Measurements from ENCODE around the gene PNPT1. TPM values are rescaled to one million over a fixed set of nuclear protein-coding genes. Genes with fewer than 3 reads are reported as not detected.

Gene PNPT1
- total and polyA plus RNA-seq, 2 donors (not counting 3 experiments of a cell fraction or from before 2014, with no cell fraction given): 6.6 to 32.4 TPM

DNA sequence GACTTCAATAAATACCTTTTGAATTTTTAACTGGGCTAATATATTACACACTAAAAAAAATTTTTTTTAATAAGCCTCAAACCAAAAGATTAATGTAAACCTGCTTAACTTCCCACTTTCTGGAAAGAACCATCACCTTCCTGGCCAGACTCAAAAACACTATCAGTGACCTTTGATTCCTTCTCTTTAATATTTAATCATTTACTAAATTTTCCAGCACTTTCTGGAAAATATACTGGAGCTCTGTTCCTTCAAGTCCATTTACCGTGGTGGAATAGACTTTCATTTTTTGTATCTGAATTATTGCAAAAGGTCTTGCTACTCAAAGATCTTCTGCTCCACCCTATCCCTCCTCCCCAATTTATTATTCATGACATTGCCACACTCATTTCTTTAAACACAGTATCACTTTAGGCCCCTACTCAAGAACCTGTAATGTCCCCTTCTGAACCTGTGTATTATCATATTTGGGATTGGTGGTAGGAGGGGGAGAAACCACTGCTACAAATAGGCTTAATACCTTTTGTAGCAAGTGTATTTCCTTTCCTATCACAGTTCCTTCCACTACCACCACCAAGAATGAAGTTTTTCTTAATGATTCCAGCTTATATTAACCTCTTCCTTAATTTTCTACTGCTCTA lies 83.6 kb downstream of the PNPT1 start:
- peaks cover 62% of the 10 kb centered on the region for H3K79me2 ChIP-seq (ENCODE audit: control insufficient read depth, insufficient read depth, low read length)

DNA sequence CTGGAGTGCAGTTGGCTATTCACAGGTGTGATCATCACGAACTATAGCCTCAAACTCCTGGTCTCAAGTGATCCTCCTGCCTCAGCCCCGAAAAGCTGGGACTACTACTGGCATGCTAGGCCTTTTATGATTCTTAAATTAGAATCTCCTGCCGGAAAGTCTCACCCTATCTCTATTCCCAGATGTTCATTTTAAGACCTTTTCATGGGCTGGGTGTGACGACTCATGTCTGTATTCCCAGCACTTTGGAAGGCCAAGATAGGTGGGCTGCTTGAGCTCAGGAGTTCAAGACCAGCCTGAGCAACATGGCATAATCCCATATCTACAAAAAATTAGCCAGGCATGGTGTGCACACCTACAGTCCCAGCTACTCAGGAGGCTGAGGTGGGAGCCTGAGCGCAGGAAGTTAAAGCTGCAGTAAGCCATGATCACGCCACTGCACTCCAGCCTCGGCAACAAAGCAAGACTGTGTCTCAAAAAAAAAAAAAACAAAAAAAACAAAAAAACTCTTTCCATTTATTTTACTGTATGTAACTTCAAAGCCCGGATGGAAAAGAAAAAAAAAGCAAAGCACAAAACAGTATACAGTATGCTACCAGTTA lies 84.3 kb downstream of the PNPT1 start:
- no peak for DNase-seq (ENCODE audit: low read depth, low spot score)
- peaks cover 0 to 4% of the 10 kb centered on the region in 2 experiments for H3K36me3 ChIP-seq (ENCODE audit: control insufficient read depth in 2 of 2, extremely low read depth in 1 of 2, insufficient read depth in 2 of 2, low read length in 2 of 2)
- H3K79me2 ChIP-seq (ENCODE audit: control insufficient read depth, insufficient read depth, low read length): peaks cover 62% of the 10 kb centered on the region
- intact Hi-C loops (cut with micrococcal nuclease): no loop called here
- H3K9me1 ChIP-seq (replicated peaks; ENCODE audit: control insufficient read depth, extremely low read depth, insufficient read depth, low read length): no peaks in the 10 kb centered on the region
- BruUV-seq (replicated peaks): no TSS peak
- dilution Hi-C loops (cut with MboI; ENCODE audit: extremely low pct_ligation_motif_present, low sequenced_read_pairs): no loop called here
- CTCF ChIA-PET: no interaction called here
- TF ChIP-seq POLR2AphosphoS5 (IDR thresholded peaks at IDR 0.05; ENCODE audit: insufficient read depth, low read depth, low read length) (no peak), GATA2 (IDR thresholded peaks at IDR 0.05; ENCODE audit: insufficient read depth, insufficient read length, low read depth, low read length) (no peak), MYC (IDR thresholded peaks at IDR 0.05; ENCODE audit: low read depth, low read length) (no peak), EZH2 (IDR thresholded peaks at IDR 0.05; ENCODE audit: borderline replicate concordance, low read depth, low read length, severe bottlenecking) (no peak), FOS (IDR thresholded peaks at IDR 0.05; ENCODE audit: borderline replicate concordance, insufficient read depth, low read length) (no peak), JUN (IDR thresholded peaks at IDR 0.05; ENCODE audit: borderline replicate concordance, insufficient read depth, insufficient read length, low read depth) (no peak), POLR2A (IDR thresholded peaks at IDR 0.05; ENCODE audit: low read depth, low read length) (no peak)
- TF ChIP-seq, protein P1, sequence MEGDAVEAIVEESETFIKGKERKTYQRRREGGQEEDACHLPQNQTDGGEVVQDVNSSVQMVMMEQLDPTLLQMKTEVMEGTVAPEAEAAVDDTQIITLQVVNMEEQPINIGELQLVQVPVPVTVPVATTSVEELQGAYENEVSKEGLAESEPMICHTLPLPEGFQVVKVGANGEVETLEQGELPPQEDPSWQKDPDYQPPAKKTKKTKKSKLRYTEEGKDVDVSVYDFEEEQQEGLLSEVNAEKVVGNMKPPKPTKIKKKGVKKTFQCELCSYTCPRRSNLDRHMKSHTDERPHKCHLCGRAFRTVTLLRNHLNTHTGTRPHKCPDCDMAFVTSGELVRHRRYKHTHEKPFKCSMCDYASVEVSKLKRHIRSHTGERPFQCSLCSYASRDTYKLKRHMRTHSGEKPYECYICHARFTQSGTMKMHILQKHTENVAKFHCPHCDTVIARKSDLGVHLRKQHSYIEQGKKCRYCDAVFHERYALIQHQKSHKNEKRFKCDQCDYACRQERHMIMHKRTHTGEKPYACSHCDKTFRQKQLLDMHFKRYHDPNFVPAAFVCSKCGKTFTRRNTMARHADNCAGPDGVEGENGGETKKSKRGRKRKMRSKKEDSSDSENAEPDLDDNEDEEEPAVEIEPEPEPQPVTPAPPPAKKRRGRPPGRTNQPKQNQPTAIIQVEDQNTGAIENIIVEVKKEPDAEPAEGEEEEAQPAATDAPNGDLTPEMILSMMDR (IDR thresholded peaks at IDR 0.05; ENCODE audit: extremely low read depth in 1 of 2, insufficient read depth in 1 of 2, low read depth in 1 of 2, low read length in 2 of 2): no peak
- TF ChIP-seq, protein P2, sequence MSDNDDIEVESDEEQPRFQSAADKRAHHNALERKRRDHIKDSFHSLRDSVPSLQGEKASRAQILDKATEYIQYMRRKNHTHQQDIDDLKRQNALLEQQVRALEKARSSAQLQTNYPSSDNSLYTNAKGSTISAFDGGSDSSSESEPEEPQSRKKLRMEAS (IDR thresholded peaks at IDR 0.05; ENCODE audit: insufficient read depth, insufficient read length): no peak
- no peak overlapping the region for H3K27ac ChIP-seq (ENCODE audit: insufficient read depth, low read depth, low read length)
- no peaks in the 10 kb centered on the region for H3K9me3 ChIP-seq (replicated peaks; ENCODE audit: control insufficient read depth, insufficient read depth, low read length)
- no peak overlapping the region for H2AFZ ChIP-seq (ENCODE audit: low read depth, low read length)
- H3K9ac ChIP-seq (replicated peaks; ENCODE audit: extremely low read depth, insufficient read depth, low read length): no peak overlapping the region
- peaks cover under 1% of the 10 kb centered on the region for H3K4me1 ChIP-seq (ENCODE audit: control insufficient read depth, extremely low read depth, insufficient read depth, low read length)
- no peaks in the 10 kb centered on the region for H3K27me3 ChIP-seq (ENCODE audit: control insufficient read depth in 2 of 2, insufficient read depth in 2 of 2, low read length in 2 of 2)
- POLR2A ChIA-PET: no interaction called here
- no peak overlapping the region for H3K4me3 ChIP-seq (replicated peaks in 1 of 3; ENCODE audit: insufficient read depth in 1 of 3, low read depth in 1 of 3, low read length in 3 of 3)
- no peaks in the 10 kb centered on the region for H4K20me1 ChIP-seq (replicated peaks; ENCODE audit: control insufficient read depth, extremely low read depth, insufficient read depth, low read length)
- FAIRE-seq: no peak
- no peak overlapping the region for H3K4me2 ChIP-seq (ENCODE audit: insufficient read depth, low read length)

More for the DNA sequence above, 83.6 kb downstream of the PNPT1 start:
- no peak for FAIRE-seq
- DNase-seq (ENCODE audit: low read depth, low spot score): no peak
- TF ChIP-seq POLR2A (IDR thresholded peaks at IDR 0.05; ENCODE audit: low read depth, low read length): no peak
- Histone ChIP-seq H3K9me1 (replicated peaks; ENCODE audit: control insufficient read depth, extremely low read depth, insufficient read depth, low read length) (no peaks in the 10 kb centered on the region), H3K36me3 (ENCODE audit: control insufficient read depth in 2 of 2, extremely low read depth in 1 of 2, insufficient read depth in 2 of 2, low read length in 2 of 2) (peaks cover 0 to 4% of the 10 kb centered on the region in 2 experiments), H3K27ac (ENCODE audit: insufficient read depth, low read depth, low read length) (no peak overlapping the region), H3K4me2 (ENCODE audit: insufficient read depth, low read length) (no peak overlapping the region), H4K20me1 (replicated peaks; ENCODE audit: control insufficient read depth, extremely low read depth, insufficient read depth, low read length) (no peaks in the 10 kb centered on the region), H3K9me3 (replicated peaks; ENCODE audit: control insufficient read depth, insufficient read depth, low read length) (no peaks in the 10 kb centered on the region), H3K9ac (replicated peaks; ENCODE audit: extremely low read depth, insufficient read depth, low read length) (no peak overlapping the region), H2AFZ (ENCODE audit: low read depth, low read length) (no peak overlapping the region), H3K27me3 (ENCODE audit: control insufficient read depth in 2 of 2, insufficient read depth in 2 of 2, low read length in 2 of 2) (no peaks in the 10 kb centered on the region), H3K4me3 (replicated peaks in 1 of 3; ENCODE audit: insufficient read depth in 1 of 3, low read depth in 1 of 3, low read length in 3 of 3) (no peak overlapping the region), H3K4me1 (ENCODE audit: control insufficient read depth, extremely low read depth, insufficient read depth, low read length) (peaks cover 6% of the 10 kb centered on the region)
- ChIA-PET POLR2A (interaction anchor here (0.7 kb wide), 1 partner anchor 171 kb away, joined by 5 read pairs; no protein-coding TSS in a partner anchor), CTCF (no interaction called here)
- BruUV-seq (replicated peaks): no TSS peak
- intact Hi-C loops (cut with micrococcal nuclease): no loop called here
- dilution Hi-C loops (cut with MboI; ENCODE audit: extremely low pct_ligation_motif_present, low sequenced_read_pairs): no loop called here
